ENCODE results near the gene BTK. TPM values are rescaled to one million over a fixed set of nuclear protein-coding genes. Genes with fewer than 3 reads are reported as not detected.

Gene BTK
- 125 and 212 TPM in 2 replicates for total RNA-seq (2011; cell fraction: chromatin; rRNA removed; ENCODE audit: low replicate concordance)
- 65.4 and 67.6 TPM in 2 replicates for total RNA-seq (2011; cell fraction: nucleolus; rRNA removed)
- total RNA-seq (2011; cell fraction: nucleoplasm; rRNA removed), result 90.3 and 117 TPM in 2 replicates
- total RNA-seq (2014; rRNA removed) (35.4 and 39.9 TPM in 2 replicates), total RNA-seq (2014; rRNA removed; fragmentation: Illumina TruSeq; extraction: Trizol) (67.5 and 78.1 TPM in 2 replicates), total RNA-seq (2015; rRNA removed; fragmentation: Illumina TruSeq; extraction: Trizol) (57.0 and 59.0 TPM in 2 replicates), total RNA-seq (2021) (46.8 and 59.3 TPM in 2 replicates), polyA plus RNA-seq (2011; rRNA removed) (87.2 and 93.4 TPM in 2 replicates), polyA plus RNA-seq (2014; fragmentation: Illumina TruSeq; extraction: Trizol) (78.0 and 82.4 TPM in 2 replicates), polyA plus RNA-seq (2014; fragmentation: Nextera tagmentation; extraction: Ambion mirVana) (10 to 100 TPM; 14.9 to 76.4 TPM), polyA plus RNA-seq (2014; rRNA removed) (65.2 TPM in 2 replicates), polyA minus RNA-seq (2011; rRNA and poly(A)+ RNA removed) (56.9 and 63.8 TPM in 2 replicates), Bru-seq, nascent RNA (percentile 71 among the genes with signal in this experiment), BruChase-seq, experiment 1, labeled RNA remaining after a 2-hour chase (percentile 64 among the genes with signal in this experiment), BruChase-seq, experiment 2, labeled RNA remaining after a 6-hour chase (percentile 69 among the genes with signal in this experiment)
- polyA plus RNA-seq (2011; cell fraction: cytosol; rRNA removed), result 27.6 and 48.3 TPM in 2 replicates
- 136 and 171 TPM in 2 replicates for polyA plus RNA-seq (2011; cell fraction: nucleus; rRNA removed)
- polyA plus RNA-seq (2012), result 48.8 and 60.2 TPM in 2 replicates
- 21.4 and 23.4 TPM in 2 replicates for polyA minus RNA-seq (2011; cell fraction: cytosol; rRNA and poly(A)+ RNA removed)
- polyA minus RNA-seq (2011; cell fraction: nucleus; rRNA and poly(A)+ RNA removed), result 32.4 and 63.2 TPM in 2 replicates
- long read RNA-seq, experiment 1, transcript BTK-201 (19 exons, 2,579 nt), result major isoform, 97 of 157 reads
- long read RNA-seq, experiment 1, transcript BTK-210 (19 exons, 2,767 nt), result minor isoform, 5 of 157 reads
- long read RNA-seq, experiment 1, partial matches to known transcripts, result 12 of 157 reads
- long read RNA-seq, experiment 1, other reads (novel, unspliced or antisense), result 43 of 157 reads
- long read RNA-seq, experiment 2, transcript BTK-201 (19 exons, 2,579 nt), result major isoform, 31 of 67 reads
- long read RNA-seq, experiment 2, partial matches to known transcripts, result 20 of 67 reads
- long read RNA-seq, experiment 2, other reads (novel, unspliced or antisense), result 15 of 67 reads
- long read RNA-seq, experiment 3, transcript BTK-201 (19 exons, 2,579 nt), result major isoform, 45 of 57 reads
- long read RNA-seq, experiment 3, partial matches to known transcripts, result 3 of 57 reads
- long read RNA-seq, experiment 3, other reads (novel, unspliced or antisense), result 8 of 57 reads

DNA sequence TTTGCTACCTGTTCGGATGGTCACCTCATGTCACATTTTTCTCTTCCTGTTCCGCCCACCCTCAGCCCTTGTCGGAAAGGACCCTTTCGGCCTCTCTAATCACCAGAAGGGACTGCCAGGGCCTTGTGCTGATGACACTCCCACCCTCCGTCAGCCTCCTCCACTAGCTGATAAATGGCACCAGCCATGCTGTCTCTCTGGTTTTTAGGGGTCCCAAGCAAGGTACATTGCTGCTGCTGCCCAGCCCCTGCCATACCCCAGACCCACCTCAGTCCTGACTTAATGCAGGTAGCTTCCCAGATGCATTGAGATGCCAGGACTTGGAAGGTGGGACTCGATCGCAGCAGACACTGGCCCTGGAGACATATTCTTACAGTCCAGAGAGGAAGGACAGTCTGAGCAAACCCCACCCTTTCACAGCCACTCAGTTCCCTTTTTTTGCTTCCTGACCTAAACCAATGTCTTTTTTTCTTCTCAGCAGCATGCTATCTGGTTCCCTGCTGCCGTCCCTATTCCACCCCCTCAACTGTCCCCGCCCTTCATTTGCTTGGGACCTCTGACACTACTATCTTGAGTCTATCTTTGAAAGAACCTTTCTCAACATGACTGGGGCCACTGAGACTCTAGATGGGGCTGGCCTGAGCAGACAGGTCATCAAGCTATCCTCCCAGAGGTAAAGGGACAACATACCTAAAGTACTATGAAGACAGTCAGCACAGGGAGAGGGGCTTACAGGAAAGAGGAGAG is at the start of gene BTK:
TSS of gene BTK (minus strand) at position 397 of the 747 bp plus-strand sequence. CDS start 10,907 bp downstream, outside the sequence.
- peak within 1 kb of the TSS; percentile 92 to 95 for H3K9ac ChIP-seq (ENCODE audit: insufficient read depth in 1 of 2, low read depth in 2 of 2, low read length in 2 of 2)
- H3K27me3 ChIP-seq (ENCODE audit: control insufficient read depth in 2 of 2, insufficient read depth in 2 of 2, low read length in 2 of 2), result no peaks in the 10 kb centered on the region
- no peaks in the 10 kb centered on the region for H3K9me3 ChIP-seq (replicated peaks; ENCODE audit: control insufficient read depth, insufficient read depth, low read depth, low read length)
- in situ Hi-C loops (cut with MboI), result no loop called here
- FAIRE-seq (peak; percentile 99), DNase-seq (ENCODE audit: extremely low read depth in 1 of 4, low spot score in 3 of 4) (peak; percentile 70 to 88 (median 78)), ATAC-seq (peak; percentile 71)
- TSS peak; percentile 51 for BruUV-seq (replicated peaks)
- peak within 1 kb of the TSS; percentile 92 for H3K27ac ChIP-seq (ENCODE audit: extremely low read depth, low read depth, low read length)
- peak within 1 kb of the TSS; percentile 57 for H3K4me3 ChIP-seq
- CTCF ChIA-PET (ENCODE audit: low intra/inter-chr PET ratio), result no interaction called here
- H2AFZ ChIP-seq (ENCODE audit: low read depth, low read length), result peak within 1 kb of the TSS; percentile 82
- POLR2A ChIA-PET, result interaction anchor here (0.6 to 1.5 kb wide), 6 partner anchors 12 to 546 kb away, joined by 3 to 6 read pairs (median 4); partner anchors contain the start of gene ZMAT1
- 0% methylated on average over 8 of the region's 9 CpGs for WGBS (ENCODE audit: insufficient coverage, low coverage, missing lambda C conversion rate)
- H3K36me3 ChIP-seq (ENCODE audit: control insufficient read depth, insufficient read depth, low read length), result peaks cover 3% of the 10 kb centered on the region; the same call in 1 of the 3 replicates
- H3K4me1 ChIP-seq (replicated peaks in 1 of 2; ENCODE audit: control insufficient read depth in 2 of 2, insufficient read depth in 2 of 2, low read length in 2 of 2), result peaks cover 4 to 17% of the 10 kb centered on the region in 2 experiments
- peaks cover 76% of the 10 kb centered on the region for H3K79me2 ChIP-seq (ENCODE audit: control insufficient read depth, insufficient read depth, low read length)
- intact Hi-C loops (cut with micrococcal nuclease), result no loop called here
- H3K9me1 ChIP-seq (ENCODE audit: control insufficient read depth, insufficient read depth, low read length), result no peaks in the 10 kb centered on the region
- H4K20me1 ChIP-seq (replicated peaks; ENCODE audit: control insufficient read depth, insufficient read depth, low read length), result no peaks in the 10 kb centered on the region
- H3K4me2 ChIP-seq (ENCODE audit: insufficient read depth, low read length), result peak within 1 kb of the TSS; percentile 92
- TF ChIP-seq KHSRP (IDR thresholded peaks at IDR 0.05) (no peak), MAZ (CRISPR knock-in tag; conservative IDR thresholded peaks at IDR 0.05 in 1 of 2, IDR thresholded peaks at IDR 0.05 in 1 of 2) (peak in 1 of 2 experiments; percentile 48; a peak in 1 of 4 replicates), ZNF354B (CRISPR knock-in tag; IDR thresholded peaks at IDR 0.05) (no peak), SAP30 (IDR thresholded peaks at IDR 0.05; ENCODE audit: borderline replicate concordance, insufficient read depth, low read depth, low read length, poor library complexity, severe bottlenecking) (peak; percentile 34), GATA2 (CRISPR knock-in tag; IDR thresholded peaks at IDR 0.05) (peak; percentile 64; the same call in 1 of the 2 replicates), SMC3 (conservative IDR thresholded peaks at IDR 0.05; ENCODE audit: insufficient read depth, low read depth, low read length) (no peak), PATZ1 (CRISPR knock-in tag; IDR thresholded peaks at IDR 0.05; ENCODE audit: borderline replicate concordance) (no peak), DLX4 (CRISPR knock-in tag; IDR thresholded peaks at IDR 0.05) (no peak), POLR2AphosphoS5 (IDR thresholded peaks at IDR 0.05; ENCODE audit: control insufficient read depth, insufficient read depth, low read depth, low read length) (peak; percentile 54), HINFP (tag; conservative IDR thresholded peaks at IDR 0.05; ENCODE audit: low read depth) (no peak), DPF2 (IDR thresholded peaks at IDR 0.05) (peak; percentile 74)
